Measurements from ENCODE around the gene TIPRL. TPM values are rescaled to one million over a fixed set of nuclear protein-coding genes. Genes with fewer than 3 reads are reported as not detected.

Gene TIPRL
- total and polyA plus RNA-seq, 2 of the 8 experiments (the other 6 are each of a cell fraction or from before 2014, with no cell fraction given) = 8.1 to 27.4 TPM

- no peak overlapping the region for H2BK20ac ChIP-seq (ENCODE audit: low read length)
- 51% methylated on average over 4 of the region's 4 CpGs; no CpG with 5 or more reads in 1 of the 2 experiments for WGBS, 2 experiments (ENCODE audit: extremely low coverage in 1 of 2, insufficient coverage in 1 of 2, insufficient read length in 1 of 2, insufficient replicate concordance in 2 of 2, low coverage in 1 of 2, low lambda C conversion rate in 2 of 2, missing lambda C conversion rate in 1 of 2)
- H3K18ac ChIP-seq (ENCODE audit: extremely low read depth, low read length) = no peak overlapping the region
- H4K20me1 ChIP-seq (replicated peaks in 1 of 2; ENCODE audit: control insufficient read depth in 1 of 2, insufficient read depth in 2 of 2, low read length in 2 of 2) = no peaks in the 10 kb centered on the region
- H3K27me3 ChIP-seq (replicated peaks in 1 of 4; ENCODE audit: control insufficient read depth in 3 of 4, extremely low read depth in 1 of 4, insufficient read depth in 3 of 4, low read length in 3 of 4) = no peaks in the 10 kb centered on the region
- no peak overlapping the region for H4K8ac ChIP-seq (ENCODE audit: extremely low read depth, insufficient read depth, low read length)
- H3K9me3 ChIP-seq (ENCODE audit: insufficient read depth in 2 of 2, low read depth in 1 of 2, low read length in 1 of 2) = peaks cover 6 to 7% of the 10 kb centered on the region in 2 experiments; a peak in 3 of 4 replicates
- H3K14ac ChIP-seq (ENCODE audit: insufficient read length) = no peak overlapping the region
- no peak overlapping the region for H3K4ac ChIP-seq (replicated peaks; ENCODE audit: insufficient read length, low read depth, low read length)
- peak overlapping the region in 1 of 2 experiments; percentile 1; a peak in 1 of 4 replicates for H3K4me2 ChIP-seq (ENCODE audit: insufficient read depth in 1 of 2, low read depth in 2 of 2, low read length in 2 of 2)
- no peaks in the 10 kb centered on the region for H3K79me2 ChIP-seq (ENCODE audit: control insufficient read depth in 1 of 2, insufficient read depth in 2 of 2, low read length in 2 of 2)
- no peak overlapping the region for H2BK12ac ChIP-seq (ENCODE audit: low read depth, low read length)
- CTCF ChIA-PET (ENCODE audit: partially characterized antibody) = interaction anchor here (0.6 to 2.2 kb wide), 8 partner anchors 9 to 753 kb away, joined by 3 to 14 read pairs (median 3); no protein-coding TSS in a partner anchor
- H2AK5ac ChIP-seq (ENCODE audit: low read depth, low read length) = no peak overlapping the region
- H3K4me1 ChIP-seq (replicated peaks in 1 of 4; ENCODE audit: control insufficient read depth in 3 of 4, insufficient read depth in 4 of 4, low read length in 3 of 4) = peaks cover 0 to 5% (median 4%) of the 10 kb centered on the region in 4 experiments; a peak in 3 of 7 replicates
- no peak overlapping the region for H3K4me3 ChIP-seq (ENCODE audit: extremely low read depth in 1 of 4, insufficient read depth in 2 of 4, low read depth in 3 of 4, low read length in 4 of 4)
- no peak overlapping the region for H4K5ac ChIP-seq (ENCODE audit: insufficient read length, low read depth, low read length)
- H4K91ac ChIP-seq (replicated peaks; ENCODE audit: insufficient read length, low read length) = no peak overlapping the region
- FAIRE-seq (no peak), DNase-seq (ENCODE audit: low read depth in 1 of 2, low spot score in 2 of 2) (no peak)
- no peak overlapping the region for H3K27ac ChIP-seq (ENCODE audit: low read depth, low read length)
- no peak overlapping the region for H3K9ac ChIP-seq (replicated peaks in 1 of 4; ENCODE audit: extremely low read depth in 1 of 4, low read depth in 3 of 4, low read length in 3 of 4)
- H2BK15ac ChIP-seq (ENCODE audit: low read length) = no peak overlapping the region
- no peaks in the 10 kb centered on the region for H3K79me1 ChIP-seq (ENCODE audit: low read depth, low read length)
- no peaks in the 10 kb centered on the region for H3K36me3 ChIP-seq (ENCODE audit: control insufficient read depth in 2 of 4, insufficient read depth in 4 of 4, low read length in 3 of 4)
- H3K23ac ChIP-seq (ENCODE audit: insufficient read length) = no peak overlapping the region
- H3K23me2 ChIP-seq (ENCODE audit: low read depth, low read length) = no peaks in the 10 kb centered on the region
- POLR2A ChIA-PET (ENCODE audit: partially characterized antibody) = interaction anchor here (0.6 to 2.2 kb wide), 4 partner anchors 9 to 58 kb away, joined by 3 to 8 read pairs (median 4); partner anchors contain the start of gene SFT2D2
- H2BK120ac ChIP-seq (replicated peaks; ENCODE audit: low read depth, low read length) = no peak overlapping the region
- no peak overlapping the region for H2BK5ac ChIP-seq (ENCODE audit: low read depth, low read length)
- no peak overlapping the region for H2AFZ ChIP-seq (ENCODE audit: low read length)
- H3K56ac ChIP-seq (replicated peaks; ENCODE audit: insufficient read length, low read depth, low read length) = no peak overlapping the region
- no peak for TF ChIP-seq TBP (IDR thresholded peaks at IDR 0.05; ENCODE audit: low read depth, low read length)
- TF ChIP-seq POLR2AphosphoS5 (IDR thresholded peaks at IDR 0.05; ENCODE audit: low read depth, low read length) = no peak
- TF ChIP-seq CBX5 (IDR thresholded peaks at IDR 0.05; ENCODE audit: low read depth, low read length) = no peak
- TF ChIP-seq SUZ12 (IDR thresholded peaks at IDR 0.05; ENCODE audit: low read length) = no peak
- TF ChIP-seq CEBPB (IDR thresholded peaks at IDR 0.05; ENCODE audit: low read depth, low read length) = no peak
- TF ChIP-seq YY1 (IDR thresholded peaks at IDR 0.05; ENCODE audit: low read depth, low read length) = no peak
- TF ChIP-seq EGR1 (IDR thresholded peaks at IDR 0.05; ENCODE audit: borderline replicate concordance, low read depth, low read length) = no peak
- TF ChIP-seq FOSL1 (IDR thresholded peaks at IDR 0.05; ENCODE audit: insufficient read depth, low read depth, low read length) = no peak
- no peak for TF ChIP-seq KDM5A (IDR thresholded peaks at IDR 0.05; ENCODE audit: low read length)
- no peak for TF ChIP-seq SP2 (IDR thresholded peaks at IDR 0.05; ENCODE audit: low read length)
- TF ChIP-seq EZH2 (IDR thresholded peaks at IDR 0.05; ENCODE audit: low read depth, low read length, severe bottlenecking) = no peak
- no peak for TF ChIP-seq TAF1 (IDR thresholded peaks at IDR 0.05; ENCODE audit: low read depth, low read length)
- TF ChIP-seq SRF (IDR thresholded peaks at IDR 0.05; ENCODE audit: low read depth, low read length) = no peak
- TF ChIP-seq EP300 (IDR thresholded peaks at IDR 0.05; ENCODE audit: borderline replicate concordance in 1 of 2, low read depth in 2 of 2, low read length in 2 of 2) = no peak
These were observed 38.9 kb downstream of the TIPRL start for GRCh38 chr1:168217664-168218063.
